GM12873 (cell line): Measurements from ENCODE around the gene SDCCAG8.
A peak's percentile ranks its signal among the peaks of the same experiment; 100 is the strongest.

Experiments used
- CTCF ChIP-seq: IDR thresholded peaks from 2 replicates; pipeline ENCODE4 v1.5.1; 2012; ENCODE audit warnings: low read depth, mild to moderate bottlenecking, moderate library complexity, low read length, control low read depth; ENCODE audit not compliant: insufficient read depth; ENCODE audit errors: missing control alignments

SDCCAG8 gene

GRCh38 chr1:243320224-243320623 lies 64.4 kb downstream of the SDCCAG8 start:
- TF ChIP-seq CTCF, result no peak

GRCh38 chr1:243322326-243322725 lies 66.5 kb downstream of the SDCCAG8 start:
- no peak for TF ChIP-seq CTCF

GRCh38 chr1:243323491-243323890 lies 67.7 kb downstream of the SDCCAG8 start:
- no peak for TF ChIP-seq CTCF

- TF ChIP-seq CTCF, result peak; percentile 58
Observed at GRCh38 chr1:243325305-243325890, 69.6 kb downstream of the SDCCAG8 start.

- TF ChIP-seq CTCF, result no peak
Observed at GRCh38 chr1:243332440-243332839, 76.6 kb downstream of the SDCCAG8 start.

- no peak for TF ChIP-seq CTCF
Observed at GRCh38 chr1:243335292-243335691, 79.5 kb downstream of the SDCCAG8 start.

- no peak for TF ChIP-seq CTCF
Observed at GRCh38 chr1:243336163-243336562, 80.3 kb downstream of the SDCCAG8 start.
